H1 (cell line): ENCODE measurements around the gene VDAC2. TPM values are rescaled to one million over a fixed set of nuclear protein-coding genes. Genes with fewer than 3 reads are reported as not detected.

Experiments used
- CHD7 ChIP-seq: fragments of 300-600 bp; sonication (generic); IDR thresholded peaks from 2 replicates; pipeline ENCODE4 v1.7.1; 2012; ENCODE audit warnings: low read length, moderate library complexity, mild to moderate bottlenecking, inconsistent platforms; ENCODE audit not compliant: insufficient replicate concordance
- CREB1 ChIP-seq: IDR thresholded peaks from 2 replicates; pipeline ENCODE4 v1.6.1; 2012; ENCODE audit warnings: inconsistent platforms
- E2F6 ChIP-seq: IDR thresholded peaks from 2 replicates; pipeline ENCODE4 v1.6.1; 2012; ENCODE audit warnings: inconsistent platforms
- GTF2F1 ChIP-seq: IDR thresholded peaks from 2 replicates; pipeline ENCODE4 v1.6.1; 2012; ENCODE audit warnings: low read depth, low read length, improper control_type of control experiment, borderline replicate concordance
- KDM1A ChIP-seq: fragments of 200-600, 300-600 bp; sonication (generic); IDR thresholded peaks from 2 replicates; pipeline ENCODE4 v1.7.1; 2016; ENCODE audit warnings: mild to moderate bottlenecking, low read length, borderline replicate concordance
- polyA plus RNA-seq, 7 experiments: library from polyadenylated mRNA; depleted of rRNA in 3 of 7; stranded (reverse) in 5 of 7; unstranded in 2 of 7; fragments of >200 nt in 5 of 7; fragments of 200-250 nt in 2 of 7; gene quantifications; 1 replicate in 5 of 7; 2 replicates in 1 of 7; 4 replicates in 1 of 7; pipeline versions ENCODE4 v1.2.1 to v1.2.3, GENCODE V29; 2011 to 2013; ENCODE audit warnings: missing spikeins in 2 of 7, mixed read lengths in 2 of 7
- total RNA-seq: library from RNA; stranded (reverse); fragmentation: NEBNext Ultra II Directional; extraction: Animal tissue kit (Norgen Biotek cat#: 25700); gene quantifications from 2 replicates; pipeline ENCODE4 v1.2.1, GENCODE V29; 2021

VDAC2 gene
- total and polyA plus RNA-seq, 2 of the 8 experiments (the other 6 are each of a cell fraction or from before 2014, with no cell fraction given), result 89.8 to 284 TPM

GRCh38 chr10:75246506-75246905 lies 35.9 kb downstream of the VDAC2 start (continued):
- TF ChIP-seq CHD7 (no peak), GTF2F1 (no peak), CREB1 (no peak), KDM1A (no peak), E2F6 (no peak)
